Measurements from ENCODE around the gene TRIB2.

Gene TRIB2

GRCh38 chr2:12787891-12788801 lies 71.4 kb downstream of the TRIB2 start:
- DNase-seq: no peak

GRCh38 chr2:12791906-12792305 lies 75.2 kb downstream of the TRIB2 start:
- no peak for DNase-seq
